Pulmonary artery endothelial cell (primary cell): ENCODE data around the gene GRHL3. TPM values are rescaled to one million over a fixed set of nuclear protein-coding genes. Genes with fewer than 3 reads are reported as not detected.

Source experiments
- DNase-seq: peaks from one replicate; pipeline ENCODE4 v3.0.0-alpha.2; 2011; ENCODE audit warnings: low read depth, low spot score
- total RNA-seq: library from RNA; depleted of rRNA; stranded (reverse); fragments of >200 nt; gene quantifications from 2 replicates; pipeline ENCODE4 v1.2.3, GENCODE V29; 2014

Gene GRHL3
- total RNA-seq, 1 donor from 2014 or later: not detected

- no peak for DNase-seq
Measured at GRCh38 chr1:24343412-24344089, 24.4 kb downstream of the GRHL3 start.

- DNase-seq: no peak
Measured at GRCh38 chr1:24344090-24344742, 25.1 kb downstream of the GRHL3 start.

GRCh38 chr1:24345334-24345733 lies 26.2 kb downstream of the GRHL3 start:
- DNase-seq: no peak

DNA sequence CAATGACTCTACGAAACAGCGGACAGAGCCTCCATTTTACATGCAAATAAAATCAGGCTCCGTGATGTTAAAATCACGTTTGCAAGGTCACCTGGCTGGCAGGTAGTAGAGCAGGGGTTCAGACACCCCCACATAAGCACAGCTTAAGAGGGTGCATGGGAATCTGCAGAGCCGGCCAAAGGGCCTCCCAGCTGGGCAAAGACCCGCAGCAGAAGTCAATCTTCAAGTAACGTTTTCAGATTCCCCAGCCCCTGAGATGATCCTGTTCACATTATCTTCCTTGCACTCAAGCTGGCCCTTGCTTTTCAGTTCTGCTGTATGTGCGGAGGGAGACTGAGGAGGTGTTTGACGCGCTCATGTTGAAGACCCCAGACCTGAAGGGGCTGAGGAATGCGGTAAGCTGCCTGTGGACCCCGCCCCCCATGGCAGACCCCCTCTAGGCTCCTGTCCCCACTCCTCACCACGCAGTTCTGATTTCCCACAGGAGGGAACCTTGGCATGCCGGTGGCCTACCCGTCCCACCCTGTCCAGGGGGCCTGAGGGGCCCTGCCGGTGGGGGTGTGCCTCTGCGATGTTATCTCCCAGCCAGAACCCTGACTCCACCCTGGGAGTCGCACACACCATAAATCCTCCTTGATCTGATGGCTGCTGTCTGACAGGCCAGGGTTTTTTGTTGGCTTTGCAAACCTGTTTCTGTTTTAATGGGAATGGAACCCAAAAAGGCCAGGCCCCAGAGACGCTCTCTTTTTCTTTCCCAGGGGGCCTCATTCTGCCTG lies 28.2 kb downstream of the GRHL3 start:
- no peak for DNase-seq

DNA sequence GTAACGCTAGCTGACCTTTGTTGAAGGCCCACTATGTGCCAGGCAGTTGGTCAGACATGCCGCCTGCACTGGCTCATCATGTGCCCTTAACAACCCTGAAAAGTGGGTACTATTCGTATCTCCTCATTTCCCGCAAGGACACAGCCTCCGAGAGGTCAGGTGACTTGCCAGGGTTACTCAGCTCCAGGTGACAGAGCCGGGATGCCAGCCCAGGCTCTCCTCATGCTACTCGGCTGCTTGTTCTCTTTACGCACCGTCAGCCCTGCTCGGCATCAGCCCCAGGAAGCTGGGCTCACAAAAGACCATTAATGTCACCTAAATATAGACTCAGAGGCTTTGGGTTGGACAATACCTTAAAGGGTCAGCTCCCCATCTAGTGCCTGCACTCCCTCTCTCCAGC lies 29.0 kb downstream of the GRHL3 start:
- no peak for DNase-seq

DNA sequence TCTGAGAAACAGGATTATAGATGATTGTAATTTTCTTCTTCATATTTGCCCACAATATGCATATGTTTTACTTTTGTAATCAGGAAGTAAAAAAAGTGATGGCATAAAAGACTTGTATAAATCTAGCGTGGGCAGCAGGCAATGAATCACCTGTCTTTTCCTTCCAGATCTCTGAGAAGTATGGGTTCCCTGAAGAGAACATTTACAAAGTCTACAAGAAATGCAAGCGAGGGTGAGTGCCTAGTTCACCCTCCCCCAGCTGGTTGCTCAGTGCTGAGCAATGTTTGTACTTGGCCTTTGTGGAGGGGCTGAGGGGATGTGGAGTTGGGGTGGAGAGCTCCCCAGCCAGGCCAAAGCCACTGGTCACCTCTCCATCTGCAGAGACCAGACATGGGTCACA lies 30.7 kb downstream of the GRHL3 start:
- no peak for DNase-seq

- DNase-seq: no peak
Measured at GRCh38 chr1:24351247-24351646, 32.1 kb downstream of the GRHL3 start.

DNA sequence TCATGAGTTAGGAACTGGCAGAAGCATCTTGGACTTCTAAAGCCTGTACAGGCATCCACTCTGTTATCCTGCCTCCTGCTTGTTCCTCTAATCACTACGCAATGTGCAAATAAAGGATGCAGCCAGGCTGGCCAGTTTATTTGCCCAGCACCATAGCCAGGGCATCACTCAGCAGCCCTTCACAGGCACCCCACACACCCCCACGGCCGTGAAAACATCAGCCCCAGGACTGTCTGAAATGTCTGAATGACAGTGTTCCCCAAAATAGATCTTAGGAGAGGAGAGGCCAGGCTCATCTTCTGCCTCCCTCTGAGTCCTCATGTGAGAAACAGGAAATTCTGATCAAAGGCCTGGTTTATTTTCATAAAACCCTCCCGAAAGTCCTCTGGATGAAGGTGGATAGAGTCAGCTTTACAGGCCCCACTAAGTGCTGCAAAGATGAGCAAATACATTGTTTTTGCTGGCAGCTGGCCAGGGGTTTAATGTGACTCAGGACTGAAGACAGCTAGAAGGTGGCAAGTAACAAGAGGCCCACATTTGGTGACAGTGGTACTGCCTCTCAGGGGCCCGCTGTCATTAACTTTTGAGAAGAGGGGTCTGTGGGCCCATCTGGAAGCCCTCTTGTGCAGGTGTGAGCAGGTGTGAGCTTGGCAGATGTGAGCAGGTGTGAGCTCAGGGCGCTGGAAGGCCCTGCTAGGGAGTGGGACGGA lies 32.9 kb downstream of the GRHL3 start:
- DNase-seq: no peak

DNA sequence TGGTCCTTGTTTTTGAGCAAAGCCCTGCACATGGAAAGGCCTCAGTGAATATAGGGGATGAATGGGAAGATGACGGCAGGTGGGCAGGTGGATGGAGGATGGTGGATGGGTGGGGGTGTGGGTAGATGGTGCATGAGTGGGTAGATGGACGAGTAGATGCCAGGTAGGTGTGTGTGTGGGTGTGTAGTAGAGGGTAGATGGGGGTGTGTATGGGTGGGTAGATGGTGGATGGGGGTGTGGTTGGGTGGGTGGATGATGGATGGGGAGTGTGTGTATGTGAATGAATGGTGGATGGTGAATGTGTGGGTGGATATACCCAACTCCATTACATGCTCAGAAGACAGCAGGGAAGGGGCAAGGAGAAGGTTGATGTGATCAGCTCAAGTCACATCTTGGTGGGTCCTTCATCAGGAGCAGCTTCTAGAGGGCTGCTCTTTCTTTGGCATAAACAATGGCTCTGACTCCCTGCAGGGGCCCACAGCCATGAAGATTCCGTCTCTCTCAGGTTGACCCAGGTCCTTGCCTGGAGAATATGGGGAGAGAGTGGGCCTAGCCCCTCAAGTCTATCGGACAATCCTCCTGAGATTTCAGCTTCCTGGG lies 34.2 kb downstream of the GRHL3 start:
- no peak for DNase-seq

DNA sequence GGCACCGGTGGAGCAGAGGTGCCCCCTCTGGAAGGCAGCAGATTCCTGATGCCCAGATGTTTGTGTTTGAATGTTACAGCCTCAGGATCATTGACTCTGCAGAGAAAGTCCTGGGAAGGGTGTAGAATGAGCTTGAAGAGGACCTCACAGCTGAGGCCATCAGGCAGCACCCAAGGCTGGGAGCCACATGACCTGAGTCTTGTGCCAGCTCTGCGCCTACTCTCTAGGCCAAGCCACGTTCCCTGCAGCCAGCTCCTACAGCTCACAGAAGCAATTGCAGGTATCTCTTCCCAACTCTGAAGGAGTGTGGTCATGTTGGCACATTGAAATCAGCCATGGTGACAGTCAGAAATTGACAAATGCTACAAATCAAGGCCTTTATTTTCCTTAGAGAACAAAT lies 36.3 kb downstream of the GRHL3 start:
- DNase-seq: no peak

DNA sequence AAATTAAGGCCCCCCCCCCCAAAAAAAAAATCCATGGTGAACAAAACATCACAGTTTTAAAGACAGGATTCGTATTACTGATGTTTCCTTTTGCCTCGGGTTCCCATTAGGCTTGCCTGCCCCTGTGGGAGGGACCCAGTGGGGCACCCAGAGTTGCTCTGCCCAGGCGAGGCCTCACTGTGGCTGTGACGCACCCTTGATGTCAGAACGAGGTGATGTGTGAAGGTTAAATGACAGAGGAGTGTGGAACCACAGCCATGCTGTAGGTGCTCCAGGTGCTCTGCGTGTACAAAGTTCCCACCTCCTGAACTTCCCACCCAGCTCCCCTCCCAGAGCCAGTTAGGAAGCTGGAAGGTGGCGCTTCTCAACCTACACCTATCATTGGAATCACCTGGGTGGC lies 37.9 kb downstream of the GRHL3 start:
- DNase-seq: no peak

DNA sequence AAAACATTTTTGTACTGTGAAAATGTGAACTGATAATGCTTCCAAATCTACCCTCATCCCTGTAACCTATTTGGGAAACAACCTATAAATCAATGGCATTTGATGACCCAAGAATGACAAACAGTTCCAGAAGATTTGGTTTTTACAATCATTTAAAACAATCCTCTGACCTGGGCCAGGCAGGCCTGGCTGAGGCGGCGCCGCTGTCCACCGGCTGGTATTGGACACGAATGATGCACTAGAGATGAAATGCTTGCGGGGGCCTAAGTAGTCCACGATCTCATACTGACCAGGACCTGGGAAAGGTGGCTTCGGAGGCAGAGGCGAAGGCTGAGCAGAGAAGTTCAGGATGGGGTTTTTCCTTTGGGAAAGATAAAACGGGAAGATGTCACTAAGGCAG lies 41.5 kb downstream of the GRHL3 start:
- no peak for DNase-seq

- DNase-seq: no peak
Measured at GRCh38 chr1:24361811-24362210, 42.7 kb downstream of the GRHL3 start.

DNA sequence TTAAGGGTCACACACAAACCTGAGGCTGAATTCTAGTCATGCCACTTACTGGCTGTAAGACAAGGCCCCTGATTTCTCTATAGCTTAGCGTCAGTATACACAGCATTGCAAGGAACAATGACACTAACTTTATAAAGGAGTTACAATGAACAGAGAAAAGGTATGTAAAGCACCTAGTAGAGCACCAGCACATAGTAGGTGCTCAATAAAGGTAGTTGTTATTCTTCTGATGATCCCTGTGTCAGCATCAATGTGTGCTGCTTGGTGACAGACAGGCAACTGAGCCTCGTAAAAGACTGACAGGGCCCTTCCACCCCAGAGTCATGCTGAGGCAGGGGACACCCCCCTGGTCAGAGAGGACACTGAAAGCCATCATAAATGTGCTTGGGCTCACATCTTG lies 43.2 kb downstream of the GRHL3 start:
- DNase-seq: no peak

- no peak for DNase-seq
Measured at GRCh38 chr1:24362982-24363614, 43.9 kb downstream of the GRHL3 start.

DNA sequence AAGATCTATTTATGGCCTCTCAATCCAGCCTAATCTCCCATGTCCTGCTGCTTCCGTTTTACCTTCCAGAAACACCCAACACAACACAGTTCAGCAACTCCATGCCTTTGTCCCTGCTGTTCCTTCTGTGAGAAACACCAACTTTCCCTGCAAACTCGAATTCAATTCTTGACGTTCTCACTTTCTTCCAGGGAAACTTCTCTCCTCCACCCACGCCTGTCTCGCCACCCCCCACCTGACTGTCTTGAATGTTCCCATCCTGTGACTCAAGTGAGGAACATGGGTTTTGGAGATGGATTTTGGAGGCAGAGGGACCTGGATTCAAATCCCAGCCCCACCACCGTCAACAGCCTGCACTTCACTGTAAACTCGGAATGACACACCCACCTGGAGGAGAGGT lies 44.8 kb downstream of the GRHL3 start:
- no peak for DNase-seq

DNA sequence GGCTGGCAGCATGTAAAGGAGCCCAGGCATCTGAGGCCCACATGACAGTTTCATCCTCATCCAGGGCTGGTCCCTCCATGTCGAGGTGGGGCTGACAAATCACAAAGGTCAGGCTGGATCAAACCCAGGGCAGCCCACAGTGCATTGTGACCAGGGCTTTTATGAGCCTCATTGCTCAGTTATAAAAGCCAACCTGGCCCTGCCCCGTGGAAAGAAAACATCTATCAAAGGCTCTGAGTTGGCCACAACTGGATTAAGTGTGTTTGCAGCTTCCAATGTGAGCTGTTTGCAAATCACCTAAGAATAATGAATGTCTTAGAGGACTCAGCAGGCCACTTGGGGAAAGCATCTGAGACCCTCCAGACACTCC lies 45.4 kb downstream of the GRHL3 start:
- DNase-seq: no peak

- no peak for DNase-seq
Measured at GRCh38 chr1:24364975-24365678, 46.0 kb downstream of the GRHL3 start.

GRCh38 chr1:24366707-24367106 lies 47.5 kb downstream of the GRHL3 start:
- no peak for DNase-seq

- no peak for DNase-seq
Measured at GRCh38 chr1:24369199-24369598, 50.0 kb downstream of the GRHL3 start.

DNA sequence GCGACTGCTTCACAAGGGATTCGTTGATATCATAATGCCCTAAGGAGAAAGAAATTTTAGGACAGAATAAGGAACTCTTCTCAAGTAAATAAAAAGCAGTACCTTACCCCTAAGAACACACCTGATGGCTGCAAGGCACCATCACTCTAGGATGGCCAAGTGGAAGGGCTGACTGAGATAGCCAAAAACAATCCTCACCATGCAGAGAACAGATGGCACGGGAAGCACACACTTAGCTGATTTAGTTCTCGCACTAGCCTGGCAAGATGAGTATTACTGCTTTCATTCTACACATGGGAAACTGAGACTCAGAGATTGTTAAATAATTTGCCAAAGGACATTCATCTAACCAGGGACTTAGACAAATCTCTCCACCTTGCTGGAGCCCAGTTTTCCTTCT lies 50.6 kb downstream of the GRHL3 start:
- no peak for DNase-seq
